GM11168 (cell line): Measurements from ENCODE around the gene CTRL.
"Not testable (repeated sequence)": the region's sequence is repeated elsewhere in the genome, so short reads cannot be mapped to it uniquely, and the experiment has no call there.

Source experiments
- in situ Hi-C: fragments of 300-500 bp; cut with MboI; formaldehyde crosslinking; loops from one replicate; pipeline ENCODE4 v1.12.0; 2022; ENCODE audit warnings: low sequenced_read_pairs; ENCODE audit not compliant: unreplicated experiment

Gene CTRL

DNA sequence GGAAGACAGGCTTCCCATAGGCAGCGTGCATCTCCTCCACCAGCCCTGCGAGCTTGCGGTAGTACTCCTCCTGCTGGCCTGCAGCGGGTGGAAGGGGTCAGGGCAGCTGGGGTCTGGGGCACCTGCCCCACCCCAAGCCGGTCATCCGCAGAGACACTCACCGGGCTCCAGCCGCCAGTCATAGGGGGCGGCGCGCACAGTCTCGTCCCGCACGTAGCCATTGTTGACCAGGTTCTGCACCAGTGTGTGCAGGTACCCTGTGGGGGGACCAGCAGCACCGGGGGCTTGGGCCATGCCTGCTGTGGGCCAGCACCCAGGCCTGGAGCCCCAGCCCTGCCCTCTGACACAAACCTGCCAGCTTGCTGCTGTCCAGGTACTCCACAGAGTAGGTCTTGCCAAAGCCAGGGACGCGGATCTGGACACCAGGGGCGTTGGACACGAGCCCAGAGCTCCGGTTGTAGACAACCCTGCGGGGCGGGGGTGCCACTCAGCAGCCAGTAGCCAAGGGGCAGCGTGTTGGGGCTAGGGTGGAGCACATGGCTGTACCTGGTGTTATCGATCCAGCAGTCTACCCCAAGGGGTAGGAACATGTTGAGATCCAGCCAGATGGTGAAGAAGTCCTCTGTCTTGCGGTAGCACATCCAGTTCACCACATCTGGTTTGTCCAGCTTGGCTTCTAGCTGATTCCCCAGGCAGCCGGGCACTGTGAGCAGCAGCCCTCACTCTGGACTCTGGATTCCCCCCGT is 11.0 kb upstream of the CTRL start:
- in situ Hi-C loops, result no loop called here

DNA sequence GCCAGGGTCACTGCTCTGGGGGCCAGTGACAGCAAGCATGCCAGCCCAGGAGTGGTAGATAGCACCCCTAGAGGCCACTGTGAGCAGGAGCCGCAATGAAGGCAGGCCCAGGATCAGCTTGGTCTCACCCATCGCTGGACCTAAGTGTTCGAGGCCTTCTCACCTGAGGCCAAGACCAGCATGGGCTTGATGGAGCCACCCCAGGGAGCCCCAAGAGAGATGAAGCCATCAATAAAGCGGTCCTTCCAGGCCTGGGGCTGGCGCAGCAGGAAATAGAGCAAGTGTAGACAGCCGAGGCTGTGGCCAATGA is 10.5 kb upstream of the CTRL start:
- in situ Hi-C loops, result no loop called here

DNA sequence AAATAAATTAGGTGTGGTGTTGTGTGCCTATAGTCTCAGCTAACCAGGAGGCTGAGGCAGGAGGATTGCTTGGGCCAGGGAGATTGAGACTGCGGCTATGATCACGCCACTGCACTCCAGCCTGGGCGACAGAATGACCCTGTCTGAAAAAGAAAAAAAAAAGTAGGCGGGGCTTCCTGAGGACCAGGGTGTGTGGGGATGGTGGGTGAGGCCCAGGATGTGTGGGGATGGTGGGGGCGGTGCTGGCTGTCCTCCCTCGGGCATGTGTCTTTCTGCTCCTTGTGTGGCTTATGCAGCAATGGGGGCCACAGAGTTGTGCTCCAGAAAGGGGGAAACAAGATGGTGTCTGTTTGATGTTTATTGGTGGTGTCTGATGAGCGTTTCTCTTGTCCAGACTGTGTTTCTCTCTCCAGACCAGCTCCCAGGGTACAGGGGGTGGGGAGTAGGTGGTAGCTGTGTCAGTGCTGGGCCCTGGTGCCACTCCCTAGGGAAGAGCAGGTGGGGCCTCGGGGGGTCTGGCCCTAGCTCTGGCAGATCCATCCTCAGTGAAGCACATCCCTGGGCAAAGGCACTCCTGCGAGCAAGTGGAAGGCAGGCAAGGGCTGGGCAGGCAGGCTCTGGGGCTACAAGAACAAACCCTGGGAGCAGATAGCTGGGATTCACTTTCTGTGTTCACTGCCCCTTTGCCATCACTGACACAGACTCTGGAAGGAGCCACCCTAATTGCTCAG is 10.0 kb upstream of the CTRL start:
- in situ Hi-C loops, result no loop called here

DNA sequence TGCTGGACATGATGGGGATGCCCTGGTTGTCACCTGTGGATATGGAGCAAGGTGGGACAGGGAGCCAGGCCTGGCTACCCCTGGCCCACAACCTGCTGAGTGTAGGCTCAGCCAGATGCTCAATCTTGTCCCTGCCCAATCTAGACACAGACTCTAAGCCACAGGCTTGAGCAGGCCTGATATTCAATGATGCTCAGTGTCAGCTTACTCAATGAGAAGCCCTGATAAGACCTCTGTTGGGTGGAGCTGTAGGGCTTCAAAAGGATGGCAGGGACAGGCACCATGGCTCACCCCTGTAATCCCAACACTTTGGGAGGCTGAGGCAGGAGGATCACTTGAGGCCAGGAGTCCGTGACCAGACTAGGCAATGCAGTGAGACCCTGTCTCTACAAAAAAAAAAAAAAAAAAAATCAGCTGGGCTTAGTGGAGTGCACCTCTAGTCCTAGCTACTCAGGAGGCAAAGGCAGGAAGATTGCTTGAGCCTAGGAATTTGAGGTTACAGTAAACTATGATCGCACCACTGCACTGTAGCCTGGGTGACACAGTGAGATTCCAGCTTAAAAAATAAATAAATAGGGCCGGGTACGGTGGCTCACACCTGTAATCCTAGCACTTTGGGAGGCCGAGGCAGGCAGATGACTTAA is 8.9 kb upstream of the CTRL start:
- in situ Hi-C loops, result no loop called here

DNA sequence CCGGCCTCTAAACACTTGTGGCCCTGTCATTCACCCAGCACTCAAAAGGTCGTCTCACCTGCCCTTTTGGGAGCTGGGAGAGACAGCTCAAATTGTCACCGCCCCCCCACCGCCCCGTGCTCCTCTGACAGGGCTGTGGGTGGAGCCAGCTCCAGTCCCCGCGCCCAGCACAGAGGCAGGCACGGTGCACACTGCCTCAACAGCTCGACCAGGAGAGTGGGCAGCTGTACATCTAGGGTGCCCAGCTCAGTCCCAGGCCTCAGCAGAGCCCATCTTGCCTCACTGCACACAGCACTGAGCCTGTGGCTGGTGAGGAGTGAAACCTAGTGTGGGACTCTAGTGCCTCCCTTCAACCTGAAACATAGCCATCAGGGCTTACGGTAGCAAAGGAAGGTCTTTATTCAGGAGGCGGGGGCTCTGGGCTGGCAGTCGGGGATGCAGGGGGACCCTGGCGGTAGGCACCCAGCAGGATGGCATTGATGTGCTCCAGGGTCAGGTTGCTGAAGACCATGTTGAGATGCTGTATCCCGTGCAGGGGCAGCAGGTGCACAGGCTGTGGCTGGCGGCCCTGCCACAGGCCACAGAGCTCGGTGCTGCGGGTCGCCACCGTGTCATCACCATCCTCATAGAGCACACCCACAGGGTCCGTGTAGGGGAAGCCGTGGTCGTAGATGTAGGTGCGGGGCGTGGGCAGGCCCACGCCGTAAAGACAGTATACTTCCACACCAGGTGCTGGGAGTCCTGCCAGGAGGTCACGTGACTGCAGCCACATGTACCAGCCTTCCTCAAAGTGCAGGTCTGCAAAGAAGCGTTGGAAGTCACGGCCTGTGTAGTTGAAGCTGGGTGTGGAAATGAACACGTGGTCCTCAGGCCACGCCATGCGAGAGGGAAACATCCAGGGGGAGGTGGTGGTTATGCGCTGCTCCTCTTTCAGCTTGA is 8.1 kb upstream of the CTRL start:
- in situ Hi-C loops, result no loop called here

DNA sequence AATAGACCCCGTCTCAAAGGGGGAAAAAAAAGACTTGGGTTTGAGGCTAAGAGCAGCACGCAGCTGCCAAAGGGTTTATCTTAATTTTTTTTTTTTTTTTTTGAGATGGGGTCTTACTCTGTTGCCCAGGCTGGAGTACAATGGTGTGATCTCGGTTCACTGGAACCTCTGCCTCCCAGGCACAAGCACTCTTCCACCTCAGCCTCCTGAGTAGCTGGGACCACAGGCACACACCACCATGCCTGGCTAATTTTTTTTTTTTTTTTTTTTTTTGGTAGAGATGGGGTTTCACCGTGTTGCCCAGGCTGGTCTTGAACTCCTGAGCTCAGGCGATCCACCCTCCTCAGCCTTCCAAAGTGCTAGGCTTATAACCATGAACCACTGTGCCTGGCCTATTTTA is 6.1 kb upstream of the CTRL start:
- in situ Hi-C loops, result not testable (repeated sequence)

DNA sequence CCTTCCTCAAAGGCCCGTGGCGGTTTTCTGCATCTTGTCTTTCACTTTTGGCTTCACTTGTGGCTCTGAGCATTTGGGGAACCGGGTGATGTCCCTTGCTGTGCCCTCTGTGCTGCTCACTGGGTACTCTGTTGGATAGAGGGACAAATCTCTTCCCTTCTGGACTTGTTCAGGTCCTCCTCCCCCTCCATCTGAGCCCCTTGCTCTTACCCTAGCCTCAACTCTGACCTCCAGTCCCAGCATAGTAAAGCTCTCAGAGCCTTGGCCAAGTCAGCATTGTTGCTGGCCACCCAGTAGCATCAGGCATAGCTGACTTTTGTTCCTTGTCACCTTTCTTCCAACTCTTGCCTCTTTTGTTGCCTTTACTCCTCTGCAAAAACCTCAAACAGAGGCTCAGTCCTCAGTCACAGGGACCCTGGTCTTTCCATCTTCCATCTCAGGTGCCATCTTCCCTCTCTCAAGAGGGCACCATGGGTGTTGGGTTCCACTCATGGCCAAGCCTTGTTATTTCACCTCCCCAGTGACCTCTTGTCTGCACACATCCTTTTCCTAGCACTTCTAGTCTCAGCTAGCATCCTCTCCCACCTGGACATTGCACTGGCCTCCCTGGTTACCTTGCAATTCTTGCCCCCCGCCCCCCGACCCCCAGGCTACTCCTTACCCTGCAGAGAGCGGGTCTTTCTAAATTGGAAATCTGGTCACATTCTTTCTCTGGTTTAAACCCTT is 5.4 kb upstream of the CTRL start:
- in situ Hi-C loops, result no loop called here

DNA sequence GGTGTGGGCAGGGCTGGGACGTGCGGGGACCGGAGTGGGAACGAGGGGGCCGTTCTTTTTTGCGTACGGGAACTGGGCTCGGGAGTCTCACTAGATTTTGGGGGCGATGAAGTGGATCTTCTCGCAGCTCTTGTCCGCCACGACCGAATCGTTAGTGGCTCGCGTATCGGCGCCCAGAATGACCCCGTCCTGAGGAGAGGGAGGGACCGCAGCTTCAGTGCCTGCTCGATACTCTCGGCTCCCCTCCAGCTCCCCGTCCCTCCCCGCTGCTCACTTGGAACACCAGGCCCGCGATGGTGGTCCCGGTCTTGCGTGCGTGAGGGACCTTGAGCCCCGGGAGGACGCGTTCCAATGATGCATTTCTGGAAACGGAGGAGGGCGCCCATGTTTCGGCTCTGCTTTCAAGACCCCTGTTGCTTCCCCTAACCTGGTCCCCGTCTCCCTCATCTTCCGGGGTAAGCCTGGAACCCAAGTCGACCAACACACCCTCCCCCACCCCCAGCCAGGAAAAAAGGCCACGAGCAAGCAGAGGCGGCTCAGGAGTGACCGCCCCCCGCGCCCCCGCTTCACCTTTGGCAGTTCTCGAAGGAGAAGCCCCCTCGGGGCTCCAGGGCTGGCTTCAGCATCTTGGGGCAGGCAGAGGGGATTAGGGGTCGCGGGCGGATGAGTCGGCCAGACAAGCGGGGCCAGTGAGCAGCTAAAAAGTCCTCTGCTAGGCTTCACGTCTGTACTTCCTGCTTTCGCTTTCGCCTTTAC is 4.6 kb upstream of the CTRL start, which contains the start of gene PSMB10:
PSMB10 (minus strand) TSS at position 727 of the 756 bp plus-strand sequence; CDS start at position 626, 101 bp downstream.
- in situ Hi-C loops, result no loop called here

DNA sequence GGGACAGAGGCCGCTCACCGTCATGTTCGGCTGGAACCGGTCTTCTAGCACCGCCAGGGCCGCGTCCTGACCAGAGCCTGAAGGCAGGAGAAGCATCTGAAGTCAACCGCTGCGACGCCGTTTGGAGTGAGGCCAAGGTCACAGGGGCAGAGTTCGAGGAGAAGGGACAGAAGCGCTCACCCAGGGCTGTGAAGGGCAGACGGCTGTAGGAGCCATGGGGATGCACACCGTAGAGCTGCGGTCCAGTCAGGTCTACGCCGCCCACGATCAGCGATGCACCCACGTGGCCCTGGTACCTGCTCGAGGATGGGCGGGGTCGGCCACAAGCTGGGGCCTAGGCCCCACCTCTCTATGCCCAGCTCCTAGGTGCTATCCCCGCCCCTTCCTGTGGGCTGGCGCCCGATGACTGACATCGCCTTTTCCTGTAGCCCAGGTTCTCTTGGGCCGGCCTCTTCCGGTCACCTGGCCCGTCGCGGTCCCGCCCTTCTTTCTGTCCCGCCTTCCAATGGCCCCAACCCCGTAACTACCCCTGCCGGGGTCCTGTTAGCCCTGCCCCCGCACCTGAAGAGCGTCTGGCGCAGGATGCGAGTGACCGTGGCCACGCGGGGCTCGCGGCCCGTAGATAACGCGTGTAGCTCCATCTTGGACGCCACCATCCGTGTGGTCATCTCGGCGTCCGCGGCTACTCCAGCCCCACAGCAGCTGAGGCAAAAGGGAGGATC is 3.9 kb upstream of the CTRL start:
- in situ Hi-C loops, result no loop called here

DNA sequence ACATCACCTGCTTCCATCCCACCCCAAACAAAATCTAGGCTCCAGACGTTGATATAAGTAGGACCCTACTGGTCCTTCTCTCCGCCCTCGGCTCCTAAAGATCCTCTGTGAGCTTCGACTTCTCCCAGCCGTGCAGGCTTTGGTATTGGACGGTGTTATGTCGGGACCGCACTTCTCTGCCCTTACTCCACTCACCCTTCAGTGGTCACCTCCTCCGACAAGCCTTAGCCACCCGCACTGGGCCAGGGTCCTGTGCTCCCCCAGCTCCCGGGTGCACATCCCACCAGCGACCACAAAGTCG is 3.4 kb upstream of the CTRL start:
- in situ Hi-C loops, result no loop called here

DNA sequence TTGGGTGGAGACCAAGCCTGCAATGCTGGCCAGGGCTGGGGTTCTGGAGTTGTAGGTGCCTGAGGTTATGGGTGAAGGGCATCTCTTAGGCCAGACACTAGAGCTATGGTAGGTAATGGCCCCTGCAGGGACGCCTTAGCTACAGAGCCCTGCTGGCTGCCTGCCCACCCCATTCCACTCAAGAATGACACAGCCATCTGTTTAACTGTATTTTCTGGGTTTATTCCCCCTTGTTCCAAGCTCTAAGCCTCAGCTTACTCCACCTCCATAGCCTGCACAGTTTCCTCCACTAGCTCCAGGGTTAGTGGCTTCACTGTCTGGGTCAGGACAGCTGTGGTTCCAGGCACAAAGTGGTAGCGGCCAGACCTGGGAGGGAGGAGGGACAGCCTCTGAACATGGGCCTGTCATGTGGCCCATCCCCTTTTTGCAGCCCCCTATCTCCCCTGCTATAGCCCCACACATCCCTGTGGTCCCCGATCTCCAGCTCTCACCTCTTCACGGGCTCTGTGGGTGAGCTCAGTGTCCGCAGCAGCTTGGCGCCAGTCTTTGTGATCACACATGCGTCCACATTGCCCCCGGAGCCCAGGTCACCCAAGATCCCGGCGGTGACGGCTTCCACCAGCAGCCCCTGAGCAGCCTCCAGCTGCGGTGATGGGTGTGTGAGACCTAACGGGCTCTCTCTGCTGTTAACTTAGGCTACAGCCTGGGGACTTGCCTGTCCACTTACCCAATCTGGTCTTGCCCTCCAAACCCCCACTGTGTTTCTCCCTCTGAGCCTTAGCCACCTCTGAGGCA is 2.8 kb upstream of the CTRL start:
- in situ Hi-C loops, result no loop called here

DNA sequence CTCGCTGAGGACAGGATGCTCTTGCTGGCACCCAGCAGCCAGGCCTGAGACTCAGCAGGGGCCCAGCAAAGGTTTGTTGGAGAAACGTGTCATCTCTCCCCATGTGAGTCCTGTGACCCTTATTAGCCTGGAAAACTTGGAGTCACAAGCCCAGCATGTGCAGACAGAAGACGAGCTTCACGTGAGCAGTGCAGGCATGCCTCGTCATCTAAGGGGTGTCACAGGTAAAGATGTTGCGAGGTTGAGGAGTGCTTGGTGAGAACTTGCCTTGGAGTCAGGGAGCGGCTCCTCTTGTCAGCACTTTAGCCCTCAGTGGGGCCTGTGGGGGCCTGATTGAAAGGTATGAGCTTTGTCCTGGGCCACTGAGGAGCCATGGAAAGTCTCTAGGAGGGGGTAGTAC is 2.1 kb upstream of the CTRL start:
- in situ Hi-C loops, result no loop called here

DNA sequence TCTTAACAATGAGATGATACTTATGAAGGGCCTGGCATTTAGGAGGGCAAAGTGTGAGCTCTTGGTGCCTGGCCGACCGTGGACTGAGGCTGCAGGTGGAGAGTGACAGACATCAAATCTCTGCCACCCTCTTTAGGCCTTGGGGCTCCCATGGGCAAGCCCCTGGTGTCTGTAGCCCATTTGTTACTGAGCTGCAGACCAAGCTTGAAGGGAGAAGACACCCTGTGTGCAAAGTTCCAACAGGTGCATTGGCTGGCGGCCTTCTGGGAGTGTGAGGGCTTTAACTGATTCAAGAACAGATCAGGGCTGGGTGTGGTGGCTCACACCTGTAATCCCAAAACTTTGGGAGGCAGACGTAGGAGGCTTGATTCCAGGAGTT is 789 bp upstream of the CTRL start:
- in situ Hi-C loops, result no loop called here

DNA sequence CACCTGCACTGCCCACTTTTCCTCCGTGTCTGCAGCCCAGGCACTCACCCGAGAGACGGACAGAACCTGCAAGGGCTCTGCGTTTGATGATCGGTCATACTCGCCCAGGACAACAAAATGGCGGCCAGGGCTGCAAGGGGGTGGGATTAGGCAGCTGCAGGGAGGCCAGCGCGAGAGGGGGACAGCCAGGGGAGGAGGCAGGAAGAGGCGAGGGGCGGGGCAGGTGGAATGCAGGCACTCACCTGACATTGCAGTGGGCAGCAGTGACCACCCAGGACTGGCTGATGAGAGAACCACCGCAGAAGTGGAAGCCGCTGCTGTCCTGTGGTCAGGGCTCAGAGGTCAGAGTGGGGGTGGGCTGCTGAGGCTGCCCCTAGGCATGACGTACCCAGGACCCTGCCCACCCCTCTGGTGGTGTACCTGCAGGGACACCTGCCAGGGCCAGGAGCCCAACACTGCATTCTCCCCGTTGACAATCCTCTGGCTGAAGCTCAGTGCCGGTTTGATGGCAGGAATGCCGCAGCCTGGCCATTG is 917 bp downstream of the CTRL start:
- in situ Hi-C loops, result no loop called here

DNA sequence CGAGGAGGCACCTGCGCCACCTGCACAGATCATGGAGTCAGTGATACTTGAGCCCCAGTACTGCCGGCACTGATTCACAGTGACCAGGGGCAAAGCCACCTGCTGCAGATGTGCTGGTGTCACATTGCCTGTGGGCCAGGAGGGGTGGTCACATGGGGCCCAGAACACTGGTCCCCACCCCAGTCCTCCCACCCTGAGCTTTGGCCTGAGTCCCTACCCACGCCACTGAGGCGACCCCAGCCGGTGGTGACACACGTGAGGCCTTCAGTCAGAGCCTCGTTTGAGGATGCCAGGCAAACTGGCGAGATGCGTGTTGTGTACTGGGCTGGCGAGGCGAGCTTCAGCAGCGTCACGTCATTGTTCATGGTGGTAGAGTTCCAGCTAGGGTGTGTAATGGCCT is 1.5 kb downstream of the CTRL start:
- in situ Hi-C loops, result no loop called here

DNA sequence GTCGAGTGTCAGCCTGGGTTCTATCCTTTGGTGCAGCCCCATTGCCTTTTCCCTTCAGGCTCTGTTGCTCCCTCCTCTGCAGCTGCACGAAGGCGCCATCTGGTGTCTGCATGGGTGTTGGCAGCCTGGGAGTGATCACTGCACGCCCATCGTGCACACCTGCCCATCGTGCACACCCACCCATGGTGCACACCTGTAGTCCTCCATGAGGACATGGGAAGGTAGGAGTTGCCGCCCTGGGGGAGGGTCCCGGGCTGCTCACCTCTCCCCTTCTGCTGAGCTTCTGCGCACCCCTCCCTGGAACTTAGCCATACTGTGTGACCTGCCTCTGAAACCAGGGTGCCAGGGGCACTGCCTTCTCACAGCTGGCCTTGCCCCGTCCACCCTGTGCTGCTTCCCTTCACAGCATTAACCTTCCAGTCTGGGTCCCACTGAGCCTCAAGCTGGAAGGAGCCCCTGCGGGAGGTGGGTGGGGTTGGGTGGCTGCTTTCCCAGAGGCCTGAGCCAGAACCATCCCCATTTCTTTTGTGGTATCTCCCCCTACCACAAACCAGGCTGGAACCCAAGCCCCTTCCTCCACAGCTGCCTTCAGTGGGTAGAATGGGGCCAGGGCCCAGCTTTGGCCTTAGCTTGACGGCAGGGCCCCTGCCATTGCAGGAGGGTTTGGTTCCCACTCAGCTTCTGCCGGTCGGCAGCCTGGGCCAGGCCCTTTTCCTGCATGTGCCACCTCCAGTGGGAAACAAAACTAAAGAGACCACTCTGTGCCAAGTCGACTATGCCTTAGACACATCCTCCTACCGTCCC is 2.9 kb downstream of the CTRL start:
- in situ Hi-C loops, result no loop called here

DNA sequence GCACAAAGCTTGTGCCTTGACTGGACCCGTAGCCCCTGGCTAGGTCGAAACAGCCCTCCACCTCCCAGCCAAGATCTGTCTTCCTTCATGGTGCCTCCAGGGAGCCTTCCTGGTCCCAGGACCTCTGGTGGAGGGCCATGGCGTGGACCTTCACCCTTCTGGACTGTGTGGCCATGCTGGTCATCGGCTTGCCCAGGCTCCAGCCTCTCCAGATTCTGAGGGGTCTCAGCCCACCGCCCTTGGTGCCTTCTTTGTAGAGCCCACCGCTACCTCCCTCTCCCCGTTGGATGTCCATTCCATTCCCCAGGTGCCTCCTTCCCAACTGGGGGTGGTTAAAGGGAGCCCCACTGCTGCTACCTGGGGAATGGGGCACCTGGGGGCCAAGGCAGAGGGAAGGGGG is 3.5 kb downstream of the CTRL start:
- in situ Hi-C loops, result no loop called here
